Nephron progenitor cell (in vitro differentiated cells): ENCODE data around the gene SCMH1.
A peak's percentile ranks its signal among the peaks of the same experiment; 100 is the strongest.

Experiments used
- DNase-seq: peaks from one replicate; pipeline ENCODE4 v3.0.0; 2021
- H3K27ac Mint-ChIP-seq: 2 replicates; pipeline ENCODE4 v1.8.0; 2021; ENCODE audit warnings: mild to moderate bottlenecking, moderate library complexity, mixed read lengths
- H3K27me3 Mint-ChIP-seq: 2 replicates; pipeline ENCODE4 v1.8.0; 2021; ENCODE audit warnings: mild to moderate bottlenecking, low read depth, mixed read lengths; ENCODE audit not compliant: poor library complexity
- H3K36me3 Mint-ChIP-seq: 2 replicates; pipeline ENCODE4 v1.8.0; 2021; ENCODE audit warnings: low read depth, mixed read lengths
- H3K4me1 Mint-ChIP-seq: 2 replicates; pipeline ENCODE4 v1.8.0; 2021; ENCODE audit warnings: mixed read lengths
- H3K4me3 Mint-ChIP-seq: 2 replicates; pipeline ENCODE4 v1.8.0; 2021; ENCODE audit warnings: mild to moderate bottlenecking, moderate library complexity, mixed read lengths
- H3K9me3 Mint-ChIP-seq: 2 replicates; pipeline ENCODE4 v1.8.0; 2021; ENCODE audit warnings: mild to moderate bottlenecking, moderate library complexity, mixed read lengths
- TF ChIP-seq, protein P1 (sequence below): fragments of 200-600 bp; sonication (generic); IDR thresholded peaks from 2 replicates; pipeline ENCODE4 v1.5.0; 2021; ENCODE audit warnings: antibody characterized with exemption

Gene SCMH1

GRCh38 chr1:41246568-41246967 lies 4.5 kb upstream of the SCMH1 start:
- H3K9me3 Mint-ChIP-seq, result peaks cover 12% of the 10 kb centered on the region
- peaks cover 12% of the 10 kb centered on the region for H3K4me1 Mint-ChIP-seq
- DNase-seq, result no peak
- no peaks in the 10 kb centered on the region for H3K36me3 Mint-ChIP-seq
- peaks cover 27% of the 10 kb centered on the region for H3K27me3 Mint-ChIP-seq
- no peak overlapping the region for H3K4me3 Mint-ChIP-seq
- TF ChIP-seq, protein P1, sequence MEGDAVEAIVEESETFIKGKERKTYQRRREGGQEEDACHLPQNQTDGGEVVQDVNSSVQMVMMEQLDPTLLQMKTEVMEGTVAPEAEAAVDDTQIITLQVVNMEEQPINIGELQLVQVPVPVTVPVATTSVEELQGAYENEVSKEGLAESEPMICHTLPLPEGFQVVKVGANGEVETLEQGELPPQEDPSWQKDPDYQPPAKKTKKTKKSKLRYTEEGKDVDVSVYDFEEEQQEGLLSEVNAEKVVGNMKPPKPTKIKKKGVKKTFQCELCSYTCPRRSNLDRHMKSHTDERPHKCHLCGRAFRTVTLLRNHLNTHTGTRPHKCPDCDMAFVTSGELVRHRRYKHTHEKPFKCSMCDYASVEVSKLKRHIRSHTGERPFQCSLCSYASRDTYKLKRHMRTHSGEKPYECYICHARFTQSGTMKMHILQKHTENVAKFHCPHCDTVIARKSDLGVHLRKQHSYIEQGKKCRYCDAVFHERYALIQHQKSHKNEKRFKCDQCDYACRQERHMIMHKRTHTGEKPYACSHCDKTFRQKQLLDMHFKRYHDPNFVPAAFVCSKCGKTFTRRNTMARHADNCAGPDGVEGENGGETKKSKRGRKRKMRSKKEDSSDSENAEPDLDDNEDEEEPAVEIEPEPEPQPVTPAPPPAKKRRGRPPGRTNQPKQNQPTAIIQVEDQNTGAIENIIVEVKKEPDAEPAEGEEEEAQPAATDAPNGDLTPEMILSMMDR, result no peak
- no peak overlapping the region for H3K27ac Mint-ChIP-seq

GRCh38 chr1:41245659-41246058 lies 3.6 kb upstream of the SCMH1 start:
- peaks cover 17% of the 10 kb centered on the region for H3K4me1 Mint-ChIP-seq
- H3K27me3 Mint-ChIP-seq, result peaks cover 31% of the 10 kb centered on the region
- H3K27ac Mint-ChIP-seq, result no peak overlapping the region
- H3K36me3 Mint-ChIP-seq, result no peaks in the 10 kb centered on the region
- no peak for DNase-seq
- TF ChIP-seq, protein P1, result no peak
- peaks cover 4% of the 10 kb centered on the region for H3K9me3 Mint-ChIP-seq
- H3K4me3 Mint-ChIP-seq, result no peak overlapping the region

DNA sequence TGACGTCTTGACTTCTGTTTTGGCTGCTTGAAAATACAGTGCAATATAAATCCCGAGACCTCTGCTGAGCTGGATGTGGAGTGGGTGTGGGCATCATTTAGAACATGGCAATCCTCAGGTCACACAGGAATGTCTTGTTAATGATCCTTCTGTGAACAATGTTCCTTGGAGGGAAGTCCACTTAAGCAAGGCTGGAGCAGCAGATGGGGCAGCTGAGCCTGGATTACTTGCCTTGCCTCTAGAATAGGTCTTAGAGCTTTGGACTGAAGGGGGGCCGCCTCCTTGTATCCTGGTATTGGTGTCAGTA lies 926 bp upstream of the SCMH1 start:
- peaks cover 24% of the 10 kb centered on the region for H3K27me3 Mint-ChIP-seq
- peaks cover 26% of the 10 kb centered on the region for H3K4me1 Mint-ChIP-seq
- H3K9me3 Mint-ChIP-seq, result no peaks in the 10 kb centered on the region
- TF ChIP-seq, protein P1, result no peak
- DNase-seq, result no peak
- H3K36me3 Mint-ChIP-seq, result no peaks in the 10 kb centered on the region
- H3K27ac Mint-ChIP-seq, result no peak overlapping the region
- peak overlapping the region; percentile 82 for H3K4me3 Mint-ChIP-seq

DNA sequence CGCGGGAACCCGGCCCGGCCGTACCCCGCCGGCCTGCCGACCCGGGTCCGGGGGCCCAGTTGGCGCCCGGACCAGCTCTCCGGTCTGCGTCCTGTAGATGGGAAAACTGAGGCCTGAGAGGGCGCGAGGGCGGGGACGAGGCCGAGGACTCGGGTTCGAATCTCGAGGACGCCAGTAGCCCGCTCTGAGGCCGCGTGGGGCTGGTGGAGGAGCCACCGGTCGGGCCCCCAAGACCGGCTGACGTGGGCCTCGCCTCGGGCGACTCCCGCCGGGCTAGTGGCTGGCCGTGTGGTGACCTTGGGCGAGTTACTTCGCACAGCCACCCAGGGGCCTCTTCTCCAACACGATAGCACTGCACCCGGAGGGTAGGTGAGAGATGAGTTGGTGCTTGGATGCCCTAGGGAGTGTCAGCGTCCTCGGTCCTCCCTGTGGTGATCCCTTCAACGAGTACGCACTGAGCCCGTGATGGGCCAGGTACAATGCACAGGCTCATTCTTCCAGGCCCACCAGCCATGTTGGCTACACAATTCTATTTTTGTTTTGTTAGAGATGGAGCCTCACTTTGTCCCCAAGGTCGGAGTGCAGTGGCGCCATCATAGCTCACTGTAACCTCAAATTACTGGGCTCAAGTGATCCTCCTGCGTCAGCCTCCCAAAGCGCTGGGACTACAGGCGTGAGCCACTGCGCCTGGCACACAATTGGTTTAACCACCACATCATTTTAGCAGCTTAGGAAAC lies 404 bp upstream of the SCMH1 start:
- Mint-ChIP-seq H3K36me3 (no peaks in the 10 kb centered on the region), H3K4me3 (peak overlapping the region; percentile 82), H3K9me3 (no peaks in the 10 kb centered on the region), H3K27ac (no peak overlapping the region), H3K27me3 (peaks cover 24% of the 10 kb centered on the region), H3K4me1 (peaks cover 26% of the 10 kb centered on the region)
- no peak for DNase-seq
- TF ChIP-seq, protein P1, result no peak

- peaks cover 24% of the 10 kb centered on the region for H3K27me3 Mint-ChIP-seq
- DNase-seq, result peak; percentile 64
- H3K4me1 Mint-ChIP-seq, result peaks cover 31% of the 10 kb centered on the region
- no peak overlapping the region for H3K27ac Mint-ChIP-seq
- H3K36me3 Mint-ChIP-seq, result no peaks in the 10 kb centered on the region
- TF ChIP-seq, protein P1, result no peak
- H3K9me3 Mint-ChIP-seq, result no peaks in the 10 kb centered on the region
- H3K4me3 Mint-ChIP-seq, result peak overlapping the region; percentile 90
These were observed 755 bp downstream of the SCMH1 start for GRCh38 chr1:41241354-41241748.

GRCh38 chr1:41240781-41241353 lies 1.2 kb downstream of the SCMH1 start:
- TF ChIP-seq, protein P1, result no peak
- H3K36me3 Mint-ChIP-seq, result no peaks in the 10 kb centered on the region
- H3K4me3 Mint-ChIP-seq, result peak overlapping the region; percentile 90
- no peaks in the 10 kb centered on the region for H3K9me3 Mint-ChIP-seq
- no peak for DNase-seq
- H3K4me1 Mint-ChIP-seq, result peaks cover 35% of the 10 kb centered on the region
- peak overlapping the region; percentile 83 for H3K27ac Mint-ChIP-seq
- peaks cover 24% of the 10 kb centered on the region for H3K27me3 Mint-ChIP-seq
